Stimulated activated CD8-positive, alpha-beta memory T cell treated with anti-CD3 and anti-CD28 coated beads, Interleukin-12 subunit alpha, Interleukin-12 subunit beta, amount 100 ng/mL, for 24 hours (primary cell): ENCODE measurements around the gene DHCR7.

Experiments
- DNase-seq: peaks from one replicate; pipeline ENCODE4 v3.0.0-alpha.2; 2020; ENCODE audit errors: extremely low read depth

The DHCR7 gene

DNA sequence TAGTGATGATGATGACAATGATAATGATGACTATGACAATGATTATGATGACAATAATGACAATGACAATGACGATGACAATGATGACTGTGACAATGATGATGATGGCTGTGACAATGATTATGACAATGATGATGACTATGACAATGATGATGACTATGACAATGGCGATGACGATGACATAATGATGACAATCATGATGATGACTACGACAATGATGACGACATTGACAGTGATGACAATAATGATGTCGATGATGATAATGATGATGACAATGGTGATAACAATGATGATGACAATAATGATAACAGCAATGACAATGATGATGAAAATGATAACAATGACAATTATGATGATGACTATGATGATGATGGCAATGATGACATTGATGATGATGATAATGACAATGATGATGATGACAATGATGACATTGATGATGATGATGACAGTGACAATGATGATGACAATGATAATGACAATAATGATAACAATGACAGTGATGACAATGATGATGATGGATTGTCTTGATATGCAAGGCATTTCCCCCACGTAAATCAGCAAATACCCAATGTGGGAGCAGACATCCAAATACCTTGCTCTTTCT lies 37.7 kb downstream of the DHCR7 start:
- no peak for DNase-seq

DNA sequence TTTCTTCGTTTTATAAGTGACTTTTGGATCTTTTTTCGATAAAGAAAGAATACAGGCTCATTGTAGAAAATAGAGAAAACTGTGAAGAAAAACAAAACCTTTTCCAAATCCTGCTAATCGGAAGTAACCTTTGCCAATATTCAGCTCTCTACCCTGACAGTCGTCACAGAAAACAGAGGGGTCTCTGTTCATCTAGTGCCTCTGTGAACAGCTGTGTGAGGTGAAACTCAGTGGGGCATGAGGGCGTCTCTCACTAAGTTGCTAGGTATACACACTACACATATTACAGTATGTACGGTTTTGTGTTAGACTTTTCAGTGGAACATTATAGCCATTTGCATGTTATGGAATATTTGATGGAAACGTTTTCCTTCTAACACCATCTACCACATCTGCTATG lies 39.4 kb downstream of the DHCR7 start:
- DNase-seq, result no peak

DNA sequence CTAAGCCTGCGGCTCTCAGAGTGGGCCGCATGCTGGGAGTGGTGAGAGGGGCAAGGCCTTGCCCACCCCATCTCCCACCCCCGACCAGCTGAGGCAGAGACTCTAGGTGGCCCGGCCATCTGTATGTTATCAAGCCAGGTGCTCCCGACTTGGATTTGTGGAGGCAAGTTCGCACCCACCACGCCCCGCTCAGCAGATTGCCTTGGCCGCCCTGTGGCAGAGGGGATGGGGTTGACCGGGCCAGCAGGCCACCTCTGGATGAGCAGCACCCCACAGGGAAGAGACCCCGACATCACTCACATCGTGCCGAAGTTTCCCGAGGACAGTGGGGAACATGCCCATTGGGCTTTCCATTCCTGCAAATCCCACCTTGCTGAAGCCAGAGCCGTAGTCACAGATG lies 40.8 kb downstream of the DHCR7 start:
- DNase-seq, result no peak

DNA sequence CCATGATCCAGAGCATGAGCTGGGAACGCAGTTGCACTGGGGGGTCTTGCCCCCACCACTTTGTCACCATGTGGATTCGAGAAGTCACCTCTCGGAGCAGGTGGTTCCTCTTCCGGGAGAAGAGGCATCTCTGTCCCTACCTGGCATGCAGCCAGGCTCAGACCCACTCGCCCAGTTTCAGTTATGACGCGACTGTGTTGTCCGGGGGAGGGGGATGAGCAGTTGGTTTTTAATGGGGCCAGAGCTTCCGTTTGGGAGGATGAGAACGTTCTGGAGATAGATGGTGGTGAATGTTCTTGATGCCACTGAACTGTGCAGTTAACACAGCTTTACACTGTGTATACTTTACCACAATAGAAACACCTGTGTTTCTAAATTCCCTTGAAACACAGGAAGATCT lies 41.5 kb downstream of the DHCR7 start:
- no peak for DNase-seq

DNA sequence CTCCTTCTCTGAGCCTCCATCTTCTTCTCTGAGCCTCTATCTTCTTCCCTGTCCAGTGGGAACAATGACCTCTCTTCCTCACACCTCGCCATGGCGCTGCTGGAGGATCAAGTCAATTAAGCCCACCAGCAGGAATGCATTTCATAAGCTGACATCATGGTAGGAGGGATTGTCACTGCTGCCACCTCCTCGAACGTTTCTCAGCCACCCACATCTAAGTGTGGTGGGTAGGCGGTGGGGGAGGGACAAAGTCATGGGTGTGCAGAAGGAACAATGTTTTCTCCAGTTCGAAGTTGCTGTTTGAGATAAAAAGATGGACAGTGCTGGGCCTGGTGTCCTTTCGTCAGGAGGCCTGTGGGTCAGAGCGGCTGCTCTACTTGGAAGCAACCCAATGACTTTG lies 44.0 kb downstream of the DHCR7 start:
- DNase-seq, result no peak

DNA sequence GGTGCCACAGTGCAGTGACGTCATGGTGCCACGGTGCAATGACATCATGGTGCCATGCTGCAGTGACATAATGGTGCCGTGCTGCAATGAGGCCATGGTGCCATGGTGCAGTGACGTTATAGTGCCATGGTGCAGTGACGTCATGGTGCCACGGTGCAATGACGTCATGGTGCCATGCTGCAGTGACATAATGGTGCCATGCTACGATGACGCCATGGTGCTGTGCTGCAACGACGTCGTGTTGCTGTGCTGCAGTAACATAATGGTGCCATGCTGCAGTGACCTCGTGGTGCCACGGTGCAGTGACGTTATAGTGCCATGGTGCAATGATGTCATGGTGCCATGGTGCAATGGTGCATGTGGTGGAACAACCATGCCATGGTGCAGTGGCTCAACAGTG lies 45.3 kb downstream of the DHCR7 start:
- DNase-seq, result no peak

DNA sequence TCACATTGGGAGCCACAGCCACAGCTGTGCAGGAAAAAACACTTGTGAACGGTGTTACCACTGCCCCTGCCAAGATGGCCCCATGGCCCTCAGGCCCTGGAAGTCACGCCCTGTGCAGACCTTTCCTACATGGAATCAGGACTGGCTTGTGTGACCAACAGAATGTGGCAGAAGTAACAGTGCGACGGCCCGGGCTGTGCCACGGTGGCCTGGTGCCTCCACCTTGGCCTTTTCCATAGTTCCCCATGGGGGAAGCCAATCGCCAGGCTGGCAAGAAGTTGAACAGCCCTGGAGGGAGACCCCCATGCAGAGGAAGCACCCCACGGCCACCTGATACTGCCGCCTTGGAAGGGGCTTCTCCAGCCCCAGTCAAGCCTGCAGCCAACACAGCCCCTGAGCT lies 48.0 kb downstream of the DHCR7 start:
- DNase-seq, result no peak

DNA sequence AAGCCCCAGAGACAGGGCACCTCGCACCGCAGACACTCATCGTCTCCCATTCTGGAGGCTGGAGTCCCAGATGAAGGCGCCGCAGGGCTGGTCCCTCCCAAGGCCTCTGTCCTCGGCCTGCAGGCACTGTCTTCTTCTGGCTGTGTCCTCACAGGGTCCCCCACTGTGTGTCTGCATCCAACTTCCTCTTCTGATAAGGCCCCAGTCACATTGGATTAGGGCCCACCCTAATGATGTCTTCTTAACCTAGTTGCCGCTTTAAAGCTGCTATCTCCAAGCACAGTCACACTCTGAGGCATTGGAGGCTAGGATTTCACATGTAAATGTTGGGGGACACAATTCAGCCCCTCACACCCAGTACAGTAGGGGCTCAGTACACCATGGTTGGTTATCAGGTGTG lies 48.9 kb downstream of the DHCR7 start:
- no peak for DNase-seq

DNA sequence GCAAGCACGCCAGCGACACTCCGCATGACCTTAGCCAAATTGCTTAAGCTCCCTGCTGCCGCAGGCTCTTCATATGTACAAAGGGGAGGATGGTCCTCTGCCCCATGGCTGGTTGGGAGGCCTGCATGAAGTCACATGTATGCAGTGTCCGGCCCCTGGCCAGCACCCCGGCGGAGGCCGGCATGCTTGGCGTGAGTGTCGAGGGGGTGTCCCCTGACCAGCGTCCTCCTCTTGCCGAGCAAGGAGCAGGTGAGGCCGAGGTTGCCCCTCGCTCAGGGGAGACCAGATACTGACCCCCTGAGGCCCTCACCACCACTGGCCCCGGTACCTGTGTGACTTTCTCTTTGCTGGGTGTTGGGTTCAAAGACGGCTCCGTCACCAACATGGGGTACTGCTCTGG lies 50.2 kb downstream of the DHCR7 start:
- DNase-seq, result no peak

DNA sequence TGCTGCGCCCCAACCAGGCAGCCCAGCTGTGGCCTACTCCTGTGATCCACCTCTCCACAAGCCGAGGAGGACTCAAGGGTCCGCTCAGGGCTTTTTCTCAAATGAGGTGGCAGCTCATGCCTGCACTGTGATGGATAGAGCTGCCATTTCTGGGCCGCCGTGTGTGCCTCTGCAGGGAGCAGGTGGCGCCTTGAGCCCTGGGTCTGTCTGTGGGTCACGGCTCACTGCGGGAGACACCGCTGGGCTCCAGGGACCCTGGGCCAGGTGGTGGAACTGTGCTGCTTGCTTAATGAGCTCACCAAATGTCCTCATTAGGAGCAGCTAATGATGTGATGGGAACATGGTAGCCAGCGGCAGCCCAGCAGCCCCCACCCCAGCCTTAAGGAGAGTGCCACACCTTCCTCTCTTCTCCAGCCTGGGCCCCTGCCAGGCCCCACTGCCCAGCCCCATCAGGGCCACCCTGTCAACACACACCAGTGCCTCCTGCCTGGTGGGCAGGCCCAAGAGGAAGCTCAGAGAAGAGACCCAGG lies 50.8 kb downstream of the DHCR7 start:
- DNase-seq, result no peak

DNA sequence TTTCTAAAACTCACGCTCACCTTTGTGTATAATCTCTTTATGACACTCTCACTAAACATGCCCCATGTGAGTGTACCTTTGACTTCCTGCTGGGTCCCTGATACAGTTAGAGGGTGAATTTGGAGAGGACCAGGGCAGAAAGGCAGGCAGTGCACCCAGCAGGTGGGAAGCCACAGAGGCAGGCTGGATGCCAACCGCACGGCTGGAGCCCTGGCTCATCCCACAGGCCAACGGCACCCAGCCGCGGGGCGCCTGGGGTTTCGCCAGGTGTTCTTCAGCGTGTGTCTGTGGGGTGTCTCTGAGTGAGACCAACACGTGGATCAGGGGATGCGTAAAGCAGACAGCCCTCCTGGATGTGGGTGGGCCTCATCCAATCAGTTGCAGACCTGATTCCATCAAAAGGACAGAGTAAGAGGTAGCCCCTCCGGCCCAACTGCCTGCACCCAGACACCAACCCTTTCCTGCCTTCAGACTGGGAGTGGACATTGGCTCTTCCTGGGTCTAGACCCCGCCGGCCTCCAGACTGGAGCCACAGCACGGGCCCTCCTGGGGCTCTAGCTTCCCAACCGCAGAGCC lies 51.6 kb downstream of the DHCR7 start:
- no peak for DNase-seq

DNA sequence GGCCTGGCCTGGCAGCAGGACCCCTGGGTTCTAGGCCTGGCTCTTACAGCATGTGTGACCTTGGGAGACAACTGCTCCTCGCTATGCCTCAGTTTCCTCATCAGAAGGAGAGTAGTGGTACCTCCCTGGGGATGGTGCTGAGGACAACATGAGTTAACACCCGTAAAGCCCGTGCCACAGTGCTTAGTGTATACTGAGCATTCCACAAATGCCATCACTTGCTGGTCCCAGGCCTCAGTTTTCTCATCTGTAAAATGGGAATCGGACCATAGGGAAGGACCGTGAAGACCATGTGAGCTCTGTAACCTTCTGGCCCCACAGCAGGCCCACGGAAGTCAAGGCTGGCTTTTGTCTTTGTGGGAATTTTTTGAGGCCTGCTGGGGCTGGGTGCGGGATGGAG lies 52.4 kb downstream of the DHCR7 start:
- no peak for DNase-seq

DNA sequence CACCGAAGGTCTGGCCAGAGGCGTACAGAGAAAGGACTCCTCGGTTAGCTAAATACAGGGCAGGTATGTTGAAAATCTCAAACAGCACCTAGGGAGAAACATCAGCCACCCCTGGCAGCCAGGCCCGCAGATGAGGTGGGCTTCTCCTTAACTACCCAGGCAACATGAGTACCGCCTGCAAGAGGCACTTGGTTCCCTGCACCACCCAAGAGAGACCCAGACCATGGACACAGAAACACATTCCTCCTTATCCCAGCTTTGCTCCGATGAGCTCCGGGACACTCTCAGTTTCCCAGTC lies 53.0 kb downstream of the DHCR7 start:
- no peak for DNase-seq

DNA sequence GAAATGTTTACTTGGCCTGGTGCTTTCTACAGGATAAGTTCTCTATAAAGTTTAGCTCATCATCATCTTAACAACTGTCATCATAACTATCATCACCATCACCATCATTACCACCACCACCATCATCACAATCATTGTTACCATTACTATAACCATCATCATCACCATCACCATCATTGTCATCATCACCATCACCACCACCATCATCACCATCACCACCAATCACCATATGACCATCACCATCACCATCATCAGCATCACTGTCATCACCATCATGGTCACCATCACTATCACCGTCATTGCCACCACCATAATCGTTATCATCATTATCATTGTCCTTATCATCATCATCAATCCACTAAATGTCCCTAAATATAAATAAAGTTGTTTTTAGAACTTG lies 54.9 kb downstream of the DHCR7 start:
- DNase-seq, result no peak

DNA sequence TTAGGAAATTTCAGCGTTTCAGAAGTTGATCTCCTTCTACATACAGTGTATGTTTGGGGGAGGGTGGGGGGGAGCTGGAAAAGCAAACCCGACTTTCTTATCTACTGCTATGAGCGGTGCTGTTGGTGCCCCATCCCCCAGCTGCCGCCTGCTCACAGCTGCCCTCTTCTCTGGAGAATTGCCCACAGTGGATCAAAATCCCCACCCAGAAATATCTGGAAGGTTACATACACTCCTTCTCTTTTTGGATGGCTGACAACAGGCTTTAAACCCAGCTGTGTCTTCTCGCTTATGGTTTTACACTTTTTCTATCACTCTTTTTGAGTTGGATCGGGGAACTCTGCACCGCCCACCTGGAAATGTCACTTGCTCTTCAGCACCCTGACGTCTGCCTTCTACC lies 56.4 kb downstream of the DHCR7 start:
- DNase-seq, result no peak

DNA sequence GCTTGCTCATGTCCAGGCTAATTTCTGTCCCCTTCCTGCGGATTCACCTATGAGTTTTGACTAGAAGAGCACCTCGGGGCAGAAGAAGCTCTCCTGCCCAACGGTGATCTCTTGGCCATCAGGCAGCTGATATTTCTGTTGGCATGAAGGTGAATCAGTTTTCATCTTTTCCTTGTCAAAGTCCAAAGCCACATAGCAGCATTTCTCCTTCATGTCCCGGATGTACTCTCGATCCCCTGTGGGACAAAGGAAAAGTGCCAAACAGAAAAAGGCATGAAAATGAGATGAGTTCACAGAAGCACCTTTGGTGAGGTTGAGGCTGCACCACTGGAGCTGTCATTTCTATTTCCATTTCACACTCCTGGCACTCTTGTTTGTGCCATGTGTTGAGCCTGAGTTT lies 56.8 kb downstream of the DHCR7 start:
- DNase-seq, result no peak

DNA sequence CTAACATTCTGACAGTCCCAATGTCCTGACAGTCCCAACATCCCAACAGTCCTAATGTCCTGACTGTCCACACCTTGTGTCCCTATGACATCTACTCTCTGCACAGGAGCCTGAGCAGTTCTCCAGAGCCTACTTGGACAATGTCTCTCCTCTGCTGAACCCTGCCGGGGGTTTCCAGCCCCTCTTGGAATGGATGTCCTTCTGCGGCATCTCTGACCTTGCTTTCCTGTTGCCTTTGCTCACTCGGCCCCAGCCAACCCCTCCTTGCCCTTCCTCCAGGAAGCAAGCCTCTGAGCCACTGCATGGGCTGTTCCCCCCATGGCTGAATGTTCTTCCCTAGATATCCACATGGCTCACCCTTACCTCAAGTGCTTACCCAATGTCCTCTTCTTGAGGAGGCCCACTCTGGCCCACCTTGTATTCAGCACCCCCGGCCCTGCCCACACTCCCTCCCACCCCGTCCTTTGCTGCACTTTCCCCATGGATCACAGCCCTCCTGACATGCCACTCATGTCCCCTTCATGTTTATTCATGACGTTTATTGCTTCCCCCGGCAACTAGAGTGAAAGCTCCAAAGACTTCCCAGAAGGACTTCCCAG lies 59.5 kb downstream of the DHCR7 start:
- DNase-seq, result no peak

DNA sequence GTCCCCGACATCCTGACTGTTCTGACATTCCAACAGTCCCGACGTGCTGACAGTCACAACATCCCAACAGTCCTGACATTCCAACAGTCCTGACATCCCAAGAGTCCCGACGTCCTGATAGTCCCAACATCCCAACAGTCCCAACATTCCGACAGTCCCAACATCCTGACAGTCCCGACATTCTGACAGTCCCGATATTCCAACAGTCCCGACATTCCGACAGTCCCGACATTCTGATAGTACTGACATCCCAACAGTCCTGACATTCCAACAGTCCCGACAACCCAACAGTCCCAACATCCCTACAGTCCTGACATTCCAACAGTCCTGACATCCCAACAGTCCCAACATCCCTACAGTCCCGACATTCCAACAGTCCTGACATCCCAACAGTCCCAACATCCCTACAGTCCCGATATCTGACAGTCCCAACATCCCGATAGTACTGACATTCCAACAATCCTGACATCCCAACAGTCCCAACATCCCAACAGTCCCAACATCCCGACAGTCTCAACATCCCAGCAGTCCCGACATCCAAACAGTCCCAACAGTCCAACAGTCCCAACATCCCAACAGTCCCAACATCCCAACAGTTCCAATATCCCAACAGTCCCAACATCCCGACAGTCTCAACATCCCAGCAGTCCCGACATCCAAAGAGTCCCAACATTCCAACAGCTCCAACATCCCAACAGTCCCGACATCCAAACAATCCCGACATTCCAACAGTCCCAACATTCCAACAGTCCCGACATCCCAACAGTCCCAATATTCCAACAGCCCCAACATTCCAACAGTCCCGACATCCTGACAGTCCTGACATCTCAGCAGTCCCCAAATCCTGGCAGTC lies 60.2 kb downstream of the DHCR7 start:
- no peak for DNase-seq

DNA sequence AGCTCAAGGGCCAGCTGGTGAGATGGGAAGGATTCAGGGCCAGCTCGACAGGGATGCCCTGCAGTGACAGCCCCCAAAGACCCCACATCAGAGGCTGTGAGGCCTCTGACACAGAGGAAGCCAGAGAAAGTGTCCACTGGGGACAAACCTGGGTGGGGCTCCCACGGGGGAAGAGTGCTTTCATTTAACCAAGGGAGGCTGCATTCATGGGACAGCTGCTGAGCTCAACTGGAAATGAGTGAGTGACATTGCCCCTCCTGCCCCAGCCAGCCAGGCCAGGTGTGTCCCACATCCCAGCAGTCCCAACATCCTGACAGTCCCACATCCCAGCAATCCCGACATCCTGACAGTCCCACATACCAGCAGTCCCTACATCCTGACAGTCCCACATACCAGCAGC lies 61.0 kb downstream of the DHCR7 start:
- DNase-seq, result no peak

DNA sequence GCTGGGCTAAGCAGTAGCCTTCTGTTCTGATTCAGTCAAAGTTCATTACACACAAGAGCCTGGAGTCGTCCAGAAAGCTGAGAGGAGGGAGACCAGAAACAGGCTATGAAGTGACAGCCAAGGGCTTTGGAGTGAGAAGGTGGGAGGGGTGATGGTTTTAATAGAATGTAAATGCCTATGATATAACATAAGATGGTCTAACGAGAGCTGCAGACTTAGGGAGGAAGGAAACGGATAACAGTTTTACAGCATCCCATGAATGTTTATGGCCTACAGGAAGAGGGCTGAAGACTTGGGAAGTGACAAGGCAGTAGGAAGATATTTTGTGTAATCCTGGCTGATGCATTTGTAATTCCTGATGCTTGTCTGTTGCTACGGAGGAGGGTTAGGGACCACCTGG lies 62.0 kb downstream of the DHCR7 start:
- no peak for DNase-seq

DNA sequence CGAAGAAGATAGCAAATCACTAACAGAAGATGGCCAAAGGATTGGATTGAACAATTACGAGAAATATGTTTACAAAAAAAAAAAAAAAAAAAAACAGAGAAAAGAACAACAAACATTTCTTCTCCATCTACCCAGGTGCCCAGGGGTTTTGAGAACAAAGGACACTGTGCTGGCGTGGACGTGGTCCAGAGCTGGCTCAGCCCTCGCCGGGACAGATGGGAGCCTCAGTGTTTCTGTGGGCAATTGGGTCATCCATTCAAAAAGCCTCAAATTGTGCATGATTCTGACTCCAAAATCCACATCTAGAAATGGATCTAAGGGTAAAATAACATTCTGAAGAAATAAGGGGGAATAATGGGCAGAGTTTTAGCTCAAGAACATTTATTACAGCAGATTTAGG lies 63.1 kb downstream of the DHCR7 start:
- no peak for DNase-seq

DNA sequence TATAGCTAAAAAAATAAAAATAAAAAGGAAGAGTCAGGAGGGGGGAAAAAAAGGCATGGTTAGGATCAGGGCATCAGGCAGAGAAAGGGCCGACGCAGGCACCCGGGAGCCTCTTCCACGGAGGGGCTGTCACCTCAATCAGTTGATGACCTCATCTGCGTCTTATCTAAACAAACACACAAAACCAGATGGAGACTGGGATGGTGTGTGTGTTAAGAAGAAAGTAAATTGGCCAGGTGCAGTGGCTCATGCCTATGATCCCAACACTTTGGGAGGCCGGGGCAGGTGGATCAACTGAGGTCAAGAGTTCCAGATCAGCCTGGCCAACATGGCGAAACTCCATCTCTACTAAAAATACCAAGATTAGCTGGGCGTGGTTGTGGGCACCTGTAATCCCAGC lies 63.6 kb downstream of the DHCR7 start:
- DNase-seq, result no peak
